HCT116 (cell line): ENCODE data around the gene ZNF516. TPM values are rescaled to one million over a fixed set of nuclear protein-coding genes. Genes with fewer than 3 reads are reported as not detected.

Source experiments
- ATAC-seq: fragments of 200-7000 bp; cut with Tn5 transposase; 2 replicates; pipeline ENCODE4 v1.9.1; 2020; ENCODE audit warnings: mild to moderate bottlenecking, moderate library complexity
- BruUV-seq: library from RNA; stranded (reverse); fragments of 400-500 nt; replicated peaks from 2 replicates; lab custom pipeline; 2021; lab: Mats Ljungman, UMichigan
- CTCF ChIA-PET: fragments of 300-600 bp; sonication (Branson Sonifier 250); formaldehyde crosslinking; loops from one replicate; lab custom pipeline; 2021; ENCODE audit warnings: antibody characterized with exemption; lab: Charles Lee
- POLR2A ChIA-PET: fragments of 300-600, 350-600 bp; sonication (Branson Sonifier 250); formaldehyde crosslinking; loops from one replicate; lab custom pipeline; 2021; ENCODE audit warnings: antibody characterized with exemption; lab: Charles Lee
- RAD21 ChIA-PET, 2 experiments: fragments of 300-600 bp; sonication (Branson Sonifier 250); formaldehyde crosslinking; loops; one replicate each; lab custom pipeline; 2023; ENCODE audit warnings: low total read pairs in 2 of 2; ENCODE audit not compliant: uncharacterized antibody in 2 of 2, unreplicated experiment in 2 of 2, low non-redundant PET in 1 of 2; lab: Charles Lee
- DNase-seq: peaks from one replicate; pipeline ENCODE4 v3.0.0-alpha.2; 2010; ENCODE audit warnings: low read depth, low spot score
- H2AFZ ChIP-seq: fragments of 200-600 bp; shearing (Covaris generic), sonication (generic); 2 replicates; pipeline ENCODE4 v1.6.1; 2017; ENCODE audit warnings: low read depth, mixed run types, mixed read lengths, antibody characterized with exemption, low read length; ENCODE audit not compliant: poor library complexity, severe bottlenecking
- H3K27ac ChIP-seq: 2 replicates; pipeline ENCODE4 v1.5.1; 2012; ENCODE audit warnings: low read depth, low read length
- H3K27me3 ChIP-seq: fragments of 200-600 bp; sonication (generic); 2 replicates; pipeline ENCODE4 v1.6.1; 2016; ENCODE audit warnings: mixed run types, low read length, mixed read lengths; ENCODE audit not compliant: insufficient read depth
- H3K36me3 ChIP-seq, 2 experiments: fragments of 200-500 bp in 1 of 2; fragments of 200-600 bp in 1 of 2; sonication (Bioruptor generic) in 1 of 2; sonication (generic) in 1 of 2; 2 replicates each; pipeline versions ENCODE4 v1.5.1 to v1.6.1; 2014 to 2016; ENCODE audit warnings: low read length in 2 of 2, inconsistent platforms in 1 of 2, mixed read lengths in 1 of 2, mixed run types in 1 of 2; ENCODE audit not compliant: insufficient read depth in 2 of 2, control insufficient read depth in 1 of 2
- H3K4me1 ChIP-seq, 2 experiments: fragments of 200-600 bp in 1 of 2; sonication (generic) in 1 of 2; 2 replicates each; pipeline versions ENCODE4 v1.5.1 to v1.6.1; 2012 to 2017; ENCODE audit warnings: low read length in 2 of 2, inconsistent platforms in 1 of 2, mild to moderate bottlenecking in 1 of 2, mixed read lengths in 1 of 2, mixed run types in 1 of 2, moderate library complexity in 1 of 2; ENCODE audit not compliant: insufficient read depth in 2 of 2, control insufficient read depth in 1 of 2
- H3K4me2 ChIP-seq: fragments of 200-600 bp; sonication (generic); 2 replicates; pipeline ENCODE4 v1.6.1; 2017; ENCODE audit warnings: mixed run types, low read length, mixed read lengths
- H3K4me3 ChIP-seq, 2 experiments: fragments of 200-600 bp in 1 of 2; sonication (generic) in 1 of 2; replicated peaks in 1 of 2; 2 replicates each; pipeline ENCODE4 v1.5.1; 2011 to 2016; ENCODE audit warnings: low read length in 2 of 2, control low read depth in 1 of 2, low read depth in 1 of 2, mild to moderate bottlenecking in 1 of 2, mixed read lengths in 1 of 2, mixed run types in 1 of 2
- H3K79me2 ChIP-seq: fragments of 200-600 bp; sonication (generic); 2 replicates; pipeline ENCODE4 v1.6.1; 2017; ENCODE audit warnings: mild to moderate bottlenecking, mixed run types, low read length, moderate library complexity, mixed read lengths; ENCODE audit not compliant: insufficient read depth
- H3K9ac ChIP-seq: fragments of 200-600 bp; sonication (generic); 2 replicates; pipeline ENCODE4 v1.6.1; 2016; ENCODE audit warnings: low read length, mixed read lengths
- H3K9me2 ChIP-seq: fragments of 200-600 bp; sonication (generic), shearing (Covaris generic); 2 replicates; pipeline ENCODE4 v1.6.1; 2017; ENCODE audit warnings: mixed run types, mild to moderate bottlenecking, moderate library complexity; ENCODE audit not compliant: insufficient read depth
- H3K9me3 ChIP-seq, 2 experiments: fragments of 200-500 bp in 1 of 2; fragments of 200-600 bp in 1 of 2; sonication (Bioruptor generic) in 1 of 2; sonication (generic) in 1 of 2; 2 replicates each; pipeline ENCODE4 v1.6.1; 2014 to 2017; ENCODE audit warnings: low read length in 2 of 2, mixed read lengths in 2 of 2, inconsistent platforms in 1 of 2, low read depth in 1 of 2, mild to moderate bottlenecking in 1 of 2, mixed run types in 1 of 2, moderate library complexity in 1 of 2; ENCODE audit not compliant: control insufficient read depth in 1 of 2, insufficient read depth in 1 of 2
- H4K20me1 ChIP-seq: fragments of 200-600 bp; sonication (generic), shearing (Covaris generic); 2 replicates; pipeline ENCODE4 v1.6.1; 2017; ENCODE audit warnings: mixed run types, mild to moderate bottlenecking, moderate library complexity; ENCODE audit not compliant: insufficient read depth
- ATF3 ChIP-seq: IDR thresholded peaks from 2 replicates; pipeline ENCODE4 v1.6.1; 2012
- CBX3 ChIP-seq: IDR thresholded peaks from 2 replicates; pipeline ENCODE4 v1.6.1; 2012; ENCODE audit warnings: low read depth
- JUND ChIP-seq: IDR thresholded peaks from 2 replicates; pipeline ENCODE4 v1.6.1; 2012
- POLR2A ChIP-seq: IDR thresholded peaks from 2 replicates; pipeline ENCODE4 v1.7.0; 2011; ENCODE audit warnings: borderline replicate concordance; ENCODE audit not compliant: insufficient read depth, insufficient read length; ENCODE audit errors: extremely low read depth
- REST ChIP-seq: IDR thresholded peaks from 2 replicates; pipeline ENCODE4 v1.6.1; 2012; ENCODE audit warnings: low read depth
- SRF ChIP-seq: IDR thresholded peaks from 2 replicates; pipeline ENCODE4 v1.6.1; 2012; ENCODE audit warnings: low read depth
- ZBTB33 ChIP-seq: IDR thresholded peaks from 2 replicates; pipeline ENCODE4 v1.6.1; 2011; ENCODE audit warnings: mild to moderate bottlenecking, low read length, moderate library complexity; ENCODE audit not compliant: insufficient replicate concordance; ENCODE audit errors: extremely low read depth
- intact Hi-C: fragments of 100-400 bp; cut with micrococcal nuclease; formaldehyde crosslinking; loops from 2 replicates; pipeline ENCODE4 v1.10.0; 2022
- total RNA-seq: library from RNA; stranded (reverse); gene quantifications from one replicate; pipeline ENCODE4 v1.2.1, GENCODE V29; 2021; ENCODE audit not compliant: unreplicated experiment

Gene ZNF516
- total RNA-seq, 1 experiment from 2014 or later = 32.0 TPM

GRCh38 chr18:76505614-76506013 lies 10.6 kb upstream of the ZNF516 start (continued):
- TF ChIP-seq REST (no peak), ATF3 (no peak), SRF (no peak)

- no peaks in the 10 kb centered on the region for H3K36me3 ChIP-seq
- H3K4me1 ChIP-seq = no peaks in the 10 kb centered on the region
- no peak overlapping the region for H3K9ac ChIP-seq
- no TSS peak for BruUV-seq
- no peaks in the 10 kb centered on the region for H3K9me3 ChIP-seq
- no peak overlapping the region for H3K4me2 ChIP-seq
- ChIA-PET RAD21 (no interaction called here), POLR2A (no interaction called here), CTCF (no interaction called here)
- no peaks in the 10 kb centered on the region for H3K27me3 ChIP-seq
- H4K20me1 ChIP-seq = no peaks in the 10 kb centered on the region
- ATAC-seq (no peak), DNase-seq (no peak)
- TF ChIP-seq JUND (no peak), CBX3 (no peak), ZBTB33 (no peak), POLR2A (no peak), ATF3 (no peak)
- no peak overlapping the region for H2AFZ ChIP-seq
- no peak overlapping the region for H3K4me3 ChIP-seq
- H3K27ac ChIP-seq = no peak overlapping the region
- intact Hi-C loops = loop anchor here (10.0 kb wide), 1 partner anchor 50 kb away; no protein-coding TSS in a partner anchor
- H3K79me2 ChIP-seq = no peaks in the 10 kb centered on the region
- no peaks in the 10 kb centered on the region for H3K9me2 ChIP-seq
These were observed 9.7 kb upstream of the ZNF516 start for GRCh38 chr18:76504749-76505148.
